ENCODE data around the gene DNAJC8.

DNAJC8 gene

GRCh38 chr1:28199328-28200233 lies 33.2 kb downstream of the DNAJC8 start:
- TF ChIP-seq RAD21 (IDR thresholded peaks at IDR 0.05; ENCODE audit: low read depth) (no peak), MAX (IDR thresholded peaks at IDR 0.05) (no peak), TEAD4 (IDR thresholded peaks at IDR 0.05) (no peak), USF1 (IDR thresholded peaks at IDR 0.05) (no peak), CEBPB (IDR thresholded peaks at IDR 0.05) (no peak), NFIC (IDR thresholded peaks at IDR 0.05) (no peak), FOXM1 (IDR thresholded peaks at IDR 0.05; ENCODE audit: borderline replicate concordance, low read depth) (no peak), TAF1 (IDR thresholded peaks at IDR 0.05; ENCODE audit: low read depth) (no peak), CREB1 (IDR thresholded peaks at IDR 0.05; ENCODE audit: low read depth) (no peak), EP300 (IDR thresholded peaks at IDR 0.05; ENCODE audit: borderline replicate concordance) (no peak), TCF12 (IDR thresholded peaks at IDR 0.05; ENCODE audit: low read depth) (no peak), REST (IDR thresholded peaks at IDR 0.05; ENCODE audit: low read depth) (no peak), EGR1 (IDR thresholded peaks at IDR 0.05) (no peak)

- TF ChIP-seq CREB1 (IDR thresholded peaks at IDR 0.05; ENCODE audit: low read depth), result no peak
- TF ChIP-seq FOXM1 (IDR thresholded peaks at IDR 0.05; ENCODE audit: borderline replicate concordance, low read depth), result no peak
- TF ChIP-seq EP300 (IDR thresholded peaks at IDR 0.05; ENCODE audit: borderline replicate concordance), result no peak
- no peak for TF ChIP-seq RAD21 (IDR thresholded peaks at IDR 0.05; ENCODE audit: low read depth)
- 0 out of 2 replicates have a peak, but pooled peaks have one; percentile 2 for TF ChIP-seq TCF12 (IDR thresholded peaks at IDR 0.05; ENCODE audit: low read depth)
Observed at GRCh38 chr1:28197682-28198415, 35.0 kb downstream of the DNAJC8 start.

GRCh38 chr1:28196330-28196729 lies 36.5 kb downstream of the DNAJC8 start:
- TF ChIP-seq FOXM1 (IDR thresholded peaks at IDR 0.05; ENCODE audit: borderline replicate concordance, low read depth), result no peak
- no peak for TF ChIP-seq TCF12 (IDR thresholded peaks at IDR 0.05; ENCODE audit: low read depth)
- no peak for TF ChIP-seq REST (IDR thresholded peaks at IDR 0.05; ENCODE audit: low read depth)
- no peak for TF ChIP-seq CEBPB (IDR thresholded peaks at IDR 0.05)
- no peak for TF ChIP-seq TEAD4 (IDR thresholded peaks at IDR 0.05)
- no peak for TF ChIP-seq EGR1 (IDR thresholded peaks at IDR 0.05)
- TF ChIP-seq ZBTB7A (IDR thresholded peaks at IDR 0.05; ENCODE audit: low read depth), result no peak
- no peak for TF ChIP-seq YY1 (IDR thresholded peaks at IDR 0.05; ENCODE audit: low read depth)
- no peak for TF ChIP-seq NFIC (IDR thresholded peaks at IDR 0.05)
- TF ChIP-seq MAX (IDR thresholded peaks at IDR 0.05), result no peak
- no peak for TF ChIP-seq EP300 (IDR thresholded peaks at IDR 0.05; ENCODE audit: borderline replicate concordance)
- no peak for TF ChIP-seq TAF1 (IDR thresholded peaks at IDR 0.05; ENCODE audit: low read depth)
- no peak for TF ChIP-seq RAD21 (IDR thresholded peaks at IDR 0.05; ENCODE audit: low read depth)
- no peak for TF ChIP-seq CREB1 (IDR thresholded peaks at IDR 0.05; ENCODE audit: low read depth)
- no peak for TF ChIP-seq USF1 (IDR thresholded peaks at IDR 0.05)

- TF ChIP-seq TAF1 (IDR thresholded peaks at IDR 0.05; ENCODE audit: low read depth), result no peak
- no peak for TF ChIP-seq NFIC (IDR thresholded peaks at IDR 0.05)
- TF ChIP-seq CEBPB (IDR thresholded peaks at IDR 0.05), result no peak
- no peak for TF ChIP-seq USF1 (IDR thresholded peaks at IDR 0.05)
- no peak for TF ChIP-seq RAD21 (IDR thresholded peaks at IDR 0.05; ENCODE audit: low read depth)
- no peak for TF ChIP-seq TCF12 (IDR thresholded peaks at IDR 0.05; ENCODE audit: low read depth)
- no peak for TF ChIP-seq REST (IDR thresholded peaks at IDR 0.05; ENCODE audit: low read depth)
- no peak for TF ChIP-seq EP300 (IDR thresholded peaks at IDR 0.05; ENCODE audit: borderline replicate concordance)
- TF ChIP-seq MAX (IDR thresholded peaks at IDR 0.05), result no peak
- TF ChIP-seq FOXM1 (IDR thresholded peaks at IDR 0.05; ENCODE audit: borderline replicate concordance, low read depth), result no peak
- no peak for TF ChIP-seq YY1 (IDR thresholded peaks at IDR 0.05; ENCODE audit: low read depth)
- no peak for TF ChIP-seq EGR1 (IDR thresholded peaks at IDR 0.05)
- no peak for TF ChIP-seq CREB1 (IDR thresholded peaks at IDR 0.05; ENCODE audit: low read depth)
- TF ChIP-seq TEAD4 (IDR thresholded peaks at IDR 0.05), result no peak
- TF ChIP-seq ZBTB7A (IDR thresholded peaks at IDR 0.05; ENCODE audit: low read depth), result no peak
Observed at GRCh38 chr1:28195780-28196179, 37.0 kb downstream of the DNAJC8 start.
